Smooth muscle cell (in vitro differentiated cells): ENCODE measurements around the gene PLEKHH1. TPM values are rescaled to one million over a fixed set of nuclear protein-coding genes. Genes with fewer than 3 reads are reported as not detected.

ENCODE experiments used
- DNase-seq: peaks from one replicate; lab custom pipeline; 2025; ENCODE audit not compliant: unreplicated experiment; lab: John Stamatoyannopoulos, UW
- H2AFZ ChIP-seq: fragments of 200-600 bp; sonication (generic); 2 replicates; pipeline ENCODE4 v1.6.0; 2016; ENCODE audit warnings: antibody characterized with exemption, low read depth, mild to moderate bottlenecking
- H3F3A ChIP-seq: fragments of 200-600 bp; sonication (generic); 2 replicates; pipeline ENCODE4 v1.6.0; 2017; ENCODE audit warnings: antibody characterized with exemption, low read depth
- H3K27ac ChIP-seq: fragments of 200-600 bp; sonication (generic); 2 replicates; pipeline ENCODE4 v1.5.1; 2016; ENCODE audit warnings: low read depth, mild to moderate bottlenecking
- H3K27me3 ChIP-seq: fragments of 200-600 bp; sonication (generic); 2 replicates; pipeline ENCODE4 v1.6.1; 2016; ENCODE audit warnings: low read depth, mild to moderate bottlenecking
- H3K36me3 ChIP-seq: fragments of 200-600 bp; sonication (generic); 2 replicates; pipeline ENCODE4 v1.5.1; 2016; ENCODE audit warnings: low read depth
- H3K4me1 ChIP-seq: fragments of 200-600 bp; sonication (generic); 2 replicates; pipeline ENCODE4 v1.5.1; 2016; ENCODE audit warnings: low read depth
- H3K4me2 ChIP-seq: fragments of 200-600 bp; sonication (generic); 2 replicates; pipeline ENCODE4 v1.6.0; 2016; ENCODE audit warnings: mild to moderate bottlenecking
- H3K4me3 ChIP-seq: fragments of 200-600 bp; sonication (generic); 2 replicates; pipeline ENCODE4 v1.5.1; 2016; ENCODE audit warnings: mild to moderate bottlenecking
- H3K79me2 ChIP-seq: fragments of 200-600 bp; sonication (generic); 2 replicates; pipeline ENCODE4 v1.6.0; 2016; ENCODE audit warnings: low read depth, mild to moderate bottlenecking
- H3K9ac ChIP-seq: fragments of 200-600 bp; sonication (generic); 2 replicates; pipeline ENCODE4 v1.6.0; 2016; ENCODE audit warnings: low read depth
- H3K9me3 ChIP-seq: fragments of 200-600 bp; sonication (generic); replicated peaks from 2 replicates; pipeline ENCODE4 v1.5.1; 2016; ENCODE audit warnings: low read depth
- H4K20me1 ChIP-seq: fragments of 200-600 bp; sonication (generic); 2 replicates; pipeline ENCODE4 v1.6.0; 2016; ENCODE audit warnings: low read depth
- WGBS: methylation state at CpG from one replicate; pipeline ENCODE4 v1.1.7; 2016; ENCODE audit warnings: low lambda C conversion rate; 5-methylcytosine and 5-hydroxymethylcytosine counted together
- polyA plus RNA-seq: library from polyadenylated mRNA; unstranded; fragments of >200 nt; fragmentation: Nextera tagmentation; extraction: Ambion mirVana; gene quantifications from 2 replicates; pipeline ENCODE4 v1.2.1, GENCODE V29; 2016
- small RNA-seq: library from RNA; depleted of rRNA; stranded (forward); fragments of <200 nt; gene quantifications from one replicate; pipeline ENCODE3, GENCODE V24; 2014
- total RNA-seq: library from RNA; depleted of rRNA; stranded (reverse); fragments of >200 nt; gene quantifications from 2 replicates; pipeline ENCODE4 v1.2.3, GENCODE V29; 2014
- TF ChIP-seq, protein P1 (sequence below): fragments of 200-600 bp; sonication (generic); IDR thresholded peaks from 2 replicates; pipeline ENCODE4 v1.5.1; 2017; ENCODE audit warnings: borderline replicate concordance, mild to moderate bottlenecking, antibody characterized with exemption; ENCODE audit not compliant: insufficient read depth, poor library complexity, severe bottlenecking

PLEKHH1 gene
- total and polyA plus RNA-seq, 2 experiments from 2014 or later, result 0.88 to 12.1 TPM

GRCh38 chr14:67638642-67639041 is 105.6 kb downstream of the PLEKHH1 start:
- 96% methylated on average over 3 of the region's 3 CpGs for WGBS
- H2AFZ ChIP-seq, result no peak overlapping the region

More at GRCh38 chr14:67638642-67639041, 105.6 kb downstream of the PLEKHH1 start:
- Histone ChIP-seq H3K4me2 (no peak overlapping the region), H3K36me3 (no peaks in the 10 kb centered on the region), H3F3A (no peaks in the 10 kb centered on the region), H3K27me3 (no peaks in the 10 kb centered on the region), H3K9ac (no peak overlapping the region), H3K9me3 (no peaks in the 10 kb centered on the region), H4K20me1 (no peaks in the 10 kb centered on the region), H3K79me2 (no peaks in the 10 kb centered on the region), H3K27ac (no peak overlapping the region), H3K4me3 (no peak overlapping the region), H3K4me1 (no peaks in the 10 kb centered on the region)
- DNase-seq, result no peak
- TF ChIP-seq, protein P1, sequence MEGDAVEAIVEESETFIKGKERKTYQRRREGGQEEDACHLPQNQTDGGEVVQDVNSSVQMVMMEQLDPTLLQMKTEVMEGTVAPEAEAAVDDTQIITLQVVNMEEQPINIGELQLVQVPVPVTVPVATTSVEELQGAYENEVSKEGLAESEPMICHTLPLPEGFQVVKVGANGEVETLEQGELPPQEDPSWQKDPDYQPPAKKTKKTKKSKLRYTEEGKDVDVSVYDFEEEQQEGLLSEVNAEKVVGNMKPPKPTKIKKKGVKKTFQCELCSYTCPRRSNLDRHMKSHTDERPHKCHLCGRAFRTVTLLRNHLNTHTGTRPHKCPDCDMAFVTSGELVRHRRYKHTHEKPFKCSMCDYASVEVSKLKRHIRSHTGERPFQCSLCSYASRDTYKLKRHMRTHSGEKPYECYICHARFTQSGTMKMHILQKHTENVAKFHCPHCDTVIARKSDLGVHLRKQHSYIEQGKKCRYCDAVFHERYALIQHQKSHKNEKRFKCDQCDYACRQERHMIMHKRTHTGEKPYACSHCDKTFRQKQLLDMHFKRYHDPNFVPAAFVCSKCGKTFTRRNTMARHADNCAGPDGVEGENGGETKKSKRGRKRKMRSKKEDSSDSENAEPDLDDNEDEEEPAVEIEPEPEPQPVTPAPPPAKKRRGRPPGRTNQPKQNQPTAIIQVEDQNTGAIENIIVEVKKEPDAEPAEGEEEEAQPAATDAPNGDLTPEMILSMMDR, result no peak

Small RNA genes lying within 50 kb of the gene (small RNA-seq; reads per million reads assigned to genes)
- not detected for gene AL132640.3
- gene RF00019, result not detected

Other genes with a start within 250 kb of the PLEKHH1 start
- 93.8 and 95.2 TPM in 2 replicates for gene ATP6V1D, start 173.5 kb upstream of the PLEKHH1 start, total RNA-seq
- 119 and 122 TPM in 2 replicates for gene ATP6V1D, start 173.5 kb upstream of the PLEKHH1 start, polyA plus RNA-seq
- gene EIF2S1, start 173.0 kb upstream of the PLEKHH1 start, total RNA-seq, result 93.9 and 121 TPM in 2 replicates
- 126 and 133 TPM in 2 replicates for gene EIF2S1, start 173.0 kb upstream of the PLEKHH1 start, polyA plus RNA-seq
- 1.8 and 3.1 TPM in 2 replicates for gene PLEK2, start 121.1 kb upstream of the PLEKHH1 start, total RNA-seq
- gene PLEK2, start 121.1 kb upstream of the PLEKHH1 start, polyA plus RNA-seq, result 1.6 and 4.2 TPM in 2 replicates
- 0.22 and 2.0 TPM in 2 replicates for gene TMEM229B, start 44.6 kb upstream of the PLEKHH1 start, total RNA-seq
- 0.49 TPM in 1 of 2 replicates, not detected in the other for gene TMEM229B, start 44.6 kb upstream of the PLEKHH1 start, polyA plus RNA-seq
- 15.5 and 35.8 TPM in 2 replicates for gene PIGH, start 67.0 kb downstream of the PLEKHH1 start, total RNA-seq
- 20.6 and 23.7 TPM in 2 replicates for gene PIGH, start 67.0 kb downstream of the PLEKHH1 start, polyA plus RNA-seq
- gene ARG2, start 86.6 kb downstream of the PLEKHH1 start, total RNA-seq, result 11.3 and 13.4 TPM in 2 replicates
- 11.7 and 18.5 TPM in 2 replicates for gene ARG2, start 86.6 kb downstream of the PLEKHH1 start, polyA plus RNA-seq
- gene VTI1B, start 141.3 kb downstream of the PLEKHH1 start, total RNA-seq, result 32.9 and 33.0 TPM in 2 replicates
- 106 and 113 TPM in 2 replicates for gene VTI1B, start 141.3 kb downstream of the PLEKHH1 start, polyA plus RNA-seq
- 104 and 121 TPM in 2 replicates for gene RDH11, start 162.5 kb downstream of the PLEKHH1 start, total RNA-seq
- gene RDH11, start 162.5 kb downstream of the PLEKHH1 start, polyA plus RNA-seq, result 106 and 116 TPM in 2 replicates
- 0.09 and 1.9 TPM in 2 replicates for gene RDH12, start 168.6 kb downstream of the PLEKHH1 start, total RNA-seq
- 0.30 TPM in 1 of 2 replicates, not detected in the other for gene RDH12, start 168.6 kb downstream of the PLEKHH1 start, polyA plus RNA-seq